Ramos (cell line): ENCODE data around the gene TAS1R2.

ENCODE experiments used
- in situ Hi-C: fragments of 300-500 bp; cut with MboI; formaldehyde crosslinking; loops from one replicate; pipeline ENCODE4 v1.14.3; 2022; ENCODE audit warnings: low sequenced_read_pairs; ENCODE audit not compliant: unreplicated experiment

Gene TAS1R2

GRCh38 chr1:18885311-18886002, 26.0 kb upstream of the TAS1R2 start:
- in situ Hi-C loops, result no loop called here

- in situ Hi-C loops, result no loop called here
Measured at GRCh38 chr1:18884727-18885126, 25.3 kb upstream of the TAS1R2 start.

- in situ Hi-C loops, result no loop called here
Measured at GRCh38 chr1:18884419-18884717, 24.9 kb upstream of the TAS1R2 start.

GRCh38 chr1:18883636-18884418, 24.4 kb upstream of the TAS1R2 start:
- in situ Hi-C loops, result no loop called here

GRCh38 chr1:18883079-18883478, 23.6 kb upstream of the TAS1R2 start:
- in situ Hi-C loops, result no loop called here

- in situ Hi-C loops, result no loop called here
Measured at GRCh38 chr1:18882486-18882885, 23.0 kb upstream of the TAS1R2 start.

GRCh38 chr1:18881642-18882431, 22.4 kb upstream of the TAS1R2 start:
- in situ Hi-C loops, result no loop called here

- in situ Hi-C loops, result no loop called here
Measured at GRCh38 chr1:18881164-18881563, 21.7 kb upstream of the TAS1R2 start.

GRCh38 chr1:18880585-18880984, 21.1 kb upstream of the TAS1R2 start:
- in situ Hi-C loops, result no loop called here

GRCh38 chr1:18879791-18880309, 20.4 kb upstream of the TAS1R2 start:
- in situ Hi-C loops, result no loop called here

- in situ Hi-C loops, result no loop called here
Measured at GRCh38 chr1:18879215-18879790, 19.8 kb upstream of the TAS1R2 start.

- in situ Hi-C loops, result no loop called here
Measured at GRCh38 chr1:18878538-18879214, 19.2 kb upstream of the TAS1R2 start.

- in situ Hi-C loops, result no loop called here
Measured at GRCh38 chr1:18877282-18877681, 17.8 kb upstream of the TAS1R2 start.

GRCh38 chr1:18876210-18876609, 16.8 kb upstream of the TAS1R2 start:
- in situ Hi-C loops, result no loop called here

GRCh38 chr1:18875796-18876128, 16.3 kb upstream of the TAS1R2 start:
- in situ Hi-C loops, result no loop called here

- in situ Hi-C loops, result no loop called here
Measured at GRCh38 chr1:18875107-18875795, 15.8 kb upstream of the TAS1R2 start.

GRCh38 chr1:18874600-18874999, 15.1 kb upstream of the TAS1R2 start:
- in situ Hi-C loops, result no loop called here

- in situ Hi-C loops, result no loop called here
Measured at GRCh38 chr1:18874036-18874435, 14.6 kb upstream of the TAS1R2 start.

GRCh38 chr1:18872071-18872611, 12.7 kb upstream of the TAS1R2 start:
- in situ Hi-C loops, result no loop called here
